ENCODE data around the gene RRP1B.

DNA sequence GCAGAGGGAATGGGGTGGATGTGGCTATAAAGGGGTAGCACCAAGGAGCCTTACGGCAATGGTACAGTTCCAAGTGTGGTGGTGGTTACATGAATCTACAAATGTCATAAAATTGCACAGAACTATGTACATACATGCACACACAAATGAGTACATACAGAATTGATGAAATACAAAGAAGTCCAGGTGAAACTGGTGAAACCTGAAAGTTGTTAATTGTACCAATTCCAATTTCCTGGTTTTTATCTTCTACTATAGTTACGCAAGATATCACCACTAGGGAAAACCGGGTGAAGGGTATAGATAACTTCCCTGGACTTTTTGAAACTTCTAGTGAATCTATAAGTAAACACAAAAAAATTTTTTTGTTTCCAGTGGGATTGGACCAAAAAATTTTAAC, 19.0 kb upstream of the RRP1B start:
- TF ChIP-seq EZH2 (IDR thresholded peaks at IDR 0.05; ENCODE audit: borderline replicate concordance) (no peak), CTCF (IDR thresholded peaks at IDR 0.05; ENCODE audit: poor library complexity) (no peak)
